Ishikawa (cell line): ENCODE results near the gene SEMA3B.

Experiments used
- CEBPB ChIP-seq: IDR thresholded peaks from 2 replicates; pipeline ENCODE4 v1.6.1; 2012
- CREB1 ChIP-seq: IDR thresholded peaks from 2 replicates; pipeline ENCODE4 v1.6.1; 2012; ENCODE audit warnings: low read depth
- EGR1 ChIP-seq: IDR thresholded peaks from 2 replicates; pipeline ENCODE4 v1.6.1; 2012
- EP300 ChIP-seq: IDR thresholded peaks from 2 replicates; pipeline ENCODE4 v1.6.1; 2012; ENCODE audit warnings: borderline replicate concordance
- FOXM1 ChIP-seq: IDR thresholded peaks from 2 replicates; pipeline ENCODE4 v1.6.1; 2012; ENCODE audit warnings: low read depth, borderline replicate concordance
- NFIC ChIP-seq: IDR thresholded peaks from 2 replicates; pipeline ENCODE4 v1.6.1; 2012
- RAD21 ChIP-seq: IDR thresholded peaks from 2 replicates; pipeline ENCODE4 v1.6.1; 2012; ENCODE audit warnings: low read depth
- TAF1 ChIP-seq: IDR thresholded peaks from 2 replicates; pipeline ENCODE4 v1.6.1; 2012; ENCODE audit warnings: low read depth, mild to moderate bottlenecking
- TCF12 ChIP-seq: IDR thresholded peaks from 2 replicates; pipeline ENCODE4 v1.6.1; 2012; ENCODE audit warnings: low read depth
- TEAD4 ChIP-seq: IDR thresholded peaks from 2 replicates; pipeline ENCODE4 v1.6.1; 2012
- YY1 ChIP-seq: IDR thresholded peaks from 2 replicates; pipeline ENCODE4 v1.6.1; 2012; ENCODE audit warnings: low read depth
- ZBTB7A ChIP-seq: IDR thresholded peaks from 2 replicates; pipeline ENCODE4 v1.6.1; 2012; ENCODE audit warnings: low read depth
- TF ChIP-seq, protein P1 (sequence below): IDR thresholded peaks from 2 replicates; pipeline ENCODE4 v1.6.1; 2012; ENCODE audit warnings: low read depth, mild to moderate bottlenecking
- TF ChIP-seq, protein P2 (sequence below): IDR thresholded peaks from 2 replicates; pipeline ENCODE4 v1.6.1; 2012
- TF ChIP-seq, protein P3 (sequence below): IDR thresholded peaks from 2 replicates; pipeline ENCODE4 v1.6.1; 2012

Gene SEMA3B

DNA sequence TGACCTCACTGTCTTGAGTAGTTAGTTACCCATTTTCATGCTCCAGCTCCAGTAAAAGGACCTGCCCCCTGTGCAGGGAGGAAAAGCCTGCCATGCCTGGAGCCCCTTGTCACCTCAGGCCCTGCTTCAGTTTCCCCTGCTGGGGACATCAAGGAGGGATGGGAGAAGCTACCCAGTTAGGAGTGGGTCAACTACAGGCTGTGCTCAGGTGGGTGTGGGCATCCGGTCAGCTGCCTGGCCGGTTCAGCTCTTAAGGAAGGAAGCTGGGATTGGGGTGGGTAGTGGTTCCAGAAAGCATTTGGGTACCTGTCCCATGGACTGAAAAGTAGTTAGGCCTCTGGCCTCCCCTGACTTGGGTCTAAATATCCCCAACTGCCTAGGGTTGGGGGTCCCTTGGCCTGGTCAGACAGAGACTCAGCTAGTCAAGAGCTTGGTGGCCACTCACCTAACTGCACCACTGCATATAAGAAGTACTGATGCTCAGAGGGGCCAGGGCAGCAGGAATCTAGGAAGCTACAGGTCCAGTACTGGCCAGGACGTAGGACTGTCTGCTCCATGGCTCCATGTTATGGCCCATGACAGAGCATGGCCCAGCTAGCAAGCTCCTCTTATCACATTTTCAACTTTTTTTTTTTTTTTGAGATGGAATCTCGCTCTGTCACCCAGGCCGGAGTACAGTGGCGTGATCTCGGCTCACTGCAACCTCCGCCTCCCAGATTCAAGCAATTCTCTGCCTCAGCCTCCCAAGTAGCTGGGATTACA is 10.5 kb downstream of the SEMA3B start:
- no peak for TF ChIP-seq EGR1
- no peak for TF ChIP-seq YY1
- no peak for TF ChIP-seq CREB1
- no peak for TF ChIP-seq NFIC
- no peak for TF ChIP-seq TCF12
- no peak for TF ChIP-seq FOXM1
- TF ChIP-seq TEAD4, result no peak
- TF ChIP-seq ZBTB7A, result no peak
- TF ChIP-seq RAD21, result no peak
- no peak for TF ChIP-seq CEBPB

DNA sequence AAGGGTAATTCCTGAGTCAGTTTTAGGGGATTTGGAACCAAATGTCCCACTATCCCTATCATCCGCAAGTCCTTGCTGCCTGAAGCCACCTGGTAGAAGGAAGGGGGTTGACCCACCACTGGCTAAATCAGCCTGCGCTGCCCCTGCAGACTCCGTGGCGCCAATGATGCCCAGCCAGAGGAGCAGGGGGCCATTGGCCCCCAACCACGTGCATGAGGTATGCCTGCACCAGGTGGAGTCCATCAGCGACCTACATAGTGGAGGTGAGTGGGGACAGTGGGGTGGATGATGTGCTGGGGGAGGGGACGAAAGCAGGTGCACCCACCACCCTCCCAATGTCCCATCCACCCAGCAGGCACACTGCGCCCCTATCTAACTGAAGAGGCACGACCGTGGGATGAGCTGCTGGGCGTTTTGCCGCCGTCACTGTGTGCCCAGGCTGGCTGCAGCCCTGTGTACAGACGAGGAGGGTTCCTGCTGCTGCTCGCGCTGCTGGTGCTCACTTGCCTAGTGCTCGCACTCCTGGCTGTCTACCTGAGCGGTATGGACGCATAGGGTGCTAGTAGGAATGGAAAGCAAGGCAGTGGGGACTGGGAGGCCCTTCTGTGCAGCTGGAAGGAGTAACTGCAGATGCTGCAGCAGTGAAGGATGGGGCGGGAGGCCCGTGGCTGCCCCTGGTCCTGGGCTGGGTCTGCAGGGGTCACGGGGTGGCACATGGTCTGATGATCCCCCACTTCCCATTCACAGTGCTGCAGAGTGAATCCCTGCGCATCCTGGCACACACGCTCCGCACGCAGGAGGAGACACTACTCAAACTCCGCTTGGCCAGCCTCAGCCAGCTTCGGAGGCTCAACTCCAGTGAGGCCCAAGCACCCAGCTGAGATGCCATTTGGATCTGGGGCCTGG is 17.6 kb downstream of the SEMA3B start:
- no peak for TF ChIP-seq RAD21

DNA sequence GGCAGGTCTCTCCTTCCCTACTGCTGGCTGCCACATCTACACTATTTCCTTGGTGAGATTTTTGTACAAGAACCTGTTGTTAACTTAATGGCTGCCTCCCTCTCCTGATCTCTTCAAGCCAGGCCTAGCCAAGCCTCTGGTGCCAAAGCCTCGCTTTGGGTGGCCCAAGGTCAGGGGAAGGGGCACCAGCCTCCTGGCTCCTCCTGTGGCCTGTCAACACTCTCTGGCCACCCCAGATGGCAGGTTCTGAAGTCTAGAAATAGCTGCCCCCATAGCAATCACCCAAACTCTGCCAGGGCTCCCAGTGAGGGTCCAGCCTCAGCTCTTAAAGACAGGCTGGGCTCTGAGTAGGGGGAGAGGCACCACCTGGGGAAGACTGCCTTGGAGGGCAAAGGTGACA is 18.3 kb downstream of the SEMA3B start:
- TF ChIP-seq TAF1, result no peak
- no peak for TF ChIP-seq RAD21
- TF ChIP-seq TCF12, result no peak
- TF ChIP-seq FOXM1, result no peak
- TF ChIP-seq, protein P1, sequence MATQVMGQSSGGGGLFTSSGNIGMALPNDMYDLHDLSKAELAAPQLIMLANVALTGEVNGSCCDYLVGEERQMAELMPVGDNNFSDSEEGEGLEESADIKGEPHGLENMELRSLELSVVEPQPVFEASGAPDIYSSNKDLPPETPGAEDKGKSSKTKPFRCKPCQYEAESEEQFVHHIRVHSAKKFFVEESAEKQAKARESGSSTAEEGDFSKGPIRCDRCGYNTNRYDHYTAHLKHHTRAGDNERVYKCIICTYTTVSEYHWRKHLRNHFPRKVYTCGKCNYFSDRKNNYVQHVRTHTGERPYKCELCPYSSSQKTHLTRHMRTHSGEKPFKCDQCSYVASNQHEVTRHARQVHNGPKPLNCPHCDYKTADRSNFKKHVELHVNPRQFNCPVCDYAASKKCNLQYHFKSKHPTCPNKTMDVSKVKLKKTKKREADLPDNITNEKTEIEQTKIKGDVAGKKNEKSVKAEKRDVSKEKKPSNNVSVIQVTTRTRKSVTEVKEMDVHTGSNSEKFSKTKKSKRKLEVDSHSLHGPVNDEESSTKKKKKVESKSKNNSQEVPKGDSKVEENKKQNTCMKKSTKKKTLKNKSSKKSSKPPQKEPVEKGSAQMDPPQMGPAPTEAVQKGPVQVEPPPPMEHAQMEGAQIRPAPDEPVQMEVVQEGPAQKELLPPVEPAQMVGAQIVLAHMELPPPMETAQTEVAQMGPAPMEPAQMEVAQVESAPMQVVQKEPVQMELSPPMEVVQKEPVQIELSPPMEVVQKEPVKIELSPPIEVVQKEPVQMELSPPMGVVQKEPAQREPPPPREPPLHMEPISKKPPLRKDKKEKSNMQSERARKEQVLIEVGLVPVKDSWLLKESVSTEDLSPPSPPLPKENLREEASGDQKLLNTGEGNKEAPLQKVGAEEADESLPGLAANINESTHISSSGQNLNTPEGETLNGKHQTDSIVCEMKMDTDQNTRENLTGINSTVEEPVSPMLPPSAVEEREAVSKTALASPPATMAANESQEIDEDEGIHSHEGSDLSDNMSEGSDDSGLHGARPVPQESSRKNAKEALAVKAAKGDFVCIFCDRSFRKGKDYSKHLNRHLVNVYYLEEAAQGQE, result no peak
- no peak for TF ChIP-seq EP300
- TF ChIP-seq TEAD4, result no peak
- TF ChIP-seq CREB1, result no peak
- no peak for TF ChIP-seq YY1
- TF ChIP-seq, protein P2, sequence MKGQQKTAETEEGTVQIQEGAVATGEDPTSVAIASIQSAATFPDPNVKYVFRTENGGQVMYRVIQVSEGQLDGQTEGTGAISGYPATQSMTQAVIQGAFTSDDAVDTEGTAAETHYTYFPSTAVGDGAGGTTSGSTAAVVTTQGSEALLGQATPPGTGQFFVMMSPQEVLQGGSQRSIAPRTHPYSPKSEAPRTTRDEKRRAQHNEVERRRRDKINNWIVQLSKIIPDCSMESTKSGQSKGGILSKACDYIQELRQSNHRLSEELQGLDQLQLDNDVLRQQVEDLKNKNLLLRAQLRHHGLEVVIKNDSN, result no peak
- no peak for TF ChIP-seq NFIC
- no peak for TF ChIP-seq ZBTB7A
- TF ChIP-seq CEBPB, result no peak
- no peak for TF ChIP-seq EGR1
- TF ChIP-seq, protein P3, sequence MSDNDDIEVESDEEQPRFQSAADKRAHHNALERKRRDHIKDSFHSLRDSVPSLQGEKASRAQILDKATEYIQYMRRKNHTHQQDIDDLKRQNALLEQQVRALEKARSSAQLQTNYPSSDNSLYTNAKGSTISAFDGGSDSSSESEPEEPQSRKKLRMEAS, result no peak

DNA sequence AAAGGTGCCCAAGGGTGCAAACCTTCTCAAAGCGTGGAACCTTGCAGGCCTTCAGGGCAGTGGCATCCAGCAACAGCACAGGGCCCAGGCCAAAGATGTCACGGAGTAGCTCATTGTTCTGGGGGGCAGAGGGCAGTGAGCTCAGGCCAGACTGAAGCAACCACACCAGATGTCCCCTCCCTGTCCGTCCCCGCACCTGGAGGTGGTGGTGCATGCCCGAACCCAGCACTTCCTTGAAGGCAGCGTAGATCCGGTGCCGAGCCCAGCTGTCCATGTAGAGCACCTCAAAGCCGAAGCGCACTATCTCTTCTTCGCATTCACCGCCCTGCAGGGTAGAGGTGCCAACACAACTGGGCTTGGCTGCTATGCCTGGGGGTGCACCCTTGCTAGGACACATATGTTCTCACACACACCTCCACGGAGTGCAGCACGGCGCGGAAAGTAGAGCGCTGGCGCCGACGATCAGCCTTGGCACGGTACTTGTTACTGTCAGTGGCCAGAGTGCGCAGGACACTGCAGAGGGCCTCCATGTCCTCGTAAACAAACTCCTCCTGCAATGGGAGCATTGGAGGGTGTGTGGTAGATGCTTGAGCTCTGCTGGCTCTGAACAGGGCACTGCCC is 19.6 kb downstream of the SEMA3B start:
- TF ChIP-seq TEAD4 (no peak), EP300 (no peak), RAD21 (no peak), TCF12 (no peak), YY1 (no peak), NFIC (no peak), EGR1 (no peak), TAF1 (no peak), ZBTB7A (no peak), CREB1 (no peak), CEBPB (no peak), FOXM1 (no peak)
- TF ChIP-seq, protein P2, result no peak
- TF ChIP-seq, protein P3, result no peak
- TF ChIP-seq, protein P1, result no peak

DNA sequence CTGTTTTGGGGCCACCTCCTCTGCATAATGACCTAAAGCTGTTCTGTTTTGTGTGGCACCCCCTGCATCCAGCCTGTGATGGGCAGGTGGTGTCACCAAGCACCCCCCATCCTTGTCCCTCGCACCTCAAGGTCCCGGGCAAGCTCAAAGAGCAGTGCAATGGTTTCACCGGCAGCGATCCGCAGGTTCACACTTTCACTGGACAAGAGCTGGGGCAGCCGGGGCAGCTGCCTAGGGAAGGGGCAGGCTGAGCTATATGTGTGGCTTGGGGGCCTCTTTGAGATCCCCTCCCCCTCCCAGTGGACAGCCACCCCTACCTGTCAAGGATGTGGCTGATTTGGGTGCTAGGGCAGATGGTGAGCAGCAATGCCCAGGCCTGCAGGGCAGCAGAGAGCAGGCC is 20.2 kb downstream of the SEMA3B start:
- TF ChIP-seq TAF1 (no peak), RAD21 (no peak), CEBPB (no peak), EP300 (no peak), TCF12 (no peak)
- TF ChIP-seq, protein P2, result no peak
